ENCODE measurements around the gene GLOD4.
"Not testable (repeated sequence)": the region's sequence is repeated elsewhere in the genome, so short reads cannot be mapped to it uniquely, and the experiment has no call there.

- not testable (repeated sequence) for TF ChIP-seq CTCF, POLR2A (IDR thresholded peaks at IDR 0.05)
Observed at GRCh38 chr17:748604-749003, 33.5 kb downstream of the GLOD4 start.
